ENCODE data around the gene COLEC11.

- TF ChIP-seq CTCF (IDR thresholded peaks at IDR 0.05) (no peak), TCF7 (CRISPR knock-in tag; IDR thresholded peaks at IDR 0.05; ENCODE audit: low read depth) (no peak), ZNF232 (CRISPR knock-in tag; IDR thresholded peaks at IDR 0.05) (no peak), STAT6 (CRISPR knock-in tag; conservative IDR thresholded peaks at IDR 0.05; ENCODE audit: low read depth) (no peak), ESRRA (CRISPR knock-in tag; IDR thresholded peaks at IDR 0.05; ENCODE audit: borderline replicate concordance) (no peak), CREB1 (CRISPR knock-in tag; IDR thresholded peaks at IDR 0.05) (no peak), NFATC4 (CRISPR knock-in tag; IDR thresholded peaks at IDR 0.05) (no peak), IRF2 (CRISPR knock-in tag; IDR thresholded peaks at IDR 0.05; ENCODE audit: borderline replicate concordance, low read depth) (no peak), PRRX2 (CRISPR knock-in tag; IDR thresholded peaks at IDR 0.05) (no peak), MAX (CRISPR knock-in tag; IDR thresholded peaks at IDR 0.05) (no peak), ELF4 (CRISPR knock-in tag; IDR thresholded peaks at IDR 0.05; ENCODE audit: low read depth) (no peak)
Measured at GRCh38 chr2:3545788-3546478, 49.0 kb upstream of the COLEC11 start.
